ENCODE results near the gene APOL3. TPM values are rescaled to one million over a fixed set of nuclear protein-coding genes. Genes with fewer than 3 reads are reported as not detected.

APOL3 gene
- total and polyA plus RNA-seq, 12 donors: 8.9 to 123 (median 29.0) TPM

DNA sequence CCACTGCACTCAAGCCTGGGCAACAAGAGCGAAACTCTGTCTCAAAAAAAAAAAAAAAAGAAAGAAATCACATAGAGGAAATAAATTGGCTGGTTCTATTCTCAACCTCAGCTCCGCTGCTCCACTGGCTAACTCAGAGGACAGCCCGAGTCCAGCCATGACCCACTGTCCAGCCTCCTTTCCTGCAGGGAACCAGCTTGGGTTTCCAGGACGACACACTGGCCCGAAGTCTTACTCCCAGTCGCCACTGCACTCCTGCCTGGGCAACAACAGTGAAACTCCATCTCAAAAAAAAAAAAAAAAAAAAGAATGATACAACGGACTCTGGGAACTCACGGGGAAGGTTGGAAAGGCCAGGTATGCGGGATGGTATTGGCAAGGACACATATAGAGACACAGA lies 31.5 kb downstream of the APOL3 start:
- no peak for TF ChIP-seq POLR2A (IDR thresholded peaks at IDR 0.05)
- TF ChIP-seq, protein P1, sequence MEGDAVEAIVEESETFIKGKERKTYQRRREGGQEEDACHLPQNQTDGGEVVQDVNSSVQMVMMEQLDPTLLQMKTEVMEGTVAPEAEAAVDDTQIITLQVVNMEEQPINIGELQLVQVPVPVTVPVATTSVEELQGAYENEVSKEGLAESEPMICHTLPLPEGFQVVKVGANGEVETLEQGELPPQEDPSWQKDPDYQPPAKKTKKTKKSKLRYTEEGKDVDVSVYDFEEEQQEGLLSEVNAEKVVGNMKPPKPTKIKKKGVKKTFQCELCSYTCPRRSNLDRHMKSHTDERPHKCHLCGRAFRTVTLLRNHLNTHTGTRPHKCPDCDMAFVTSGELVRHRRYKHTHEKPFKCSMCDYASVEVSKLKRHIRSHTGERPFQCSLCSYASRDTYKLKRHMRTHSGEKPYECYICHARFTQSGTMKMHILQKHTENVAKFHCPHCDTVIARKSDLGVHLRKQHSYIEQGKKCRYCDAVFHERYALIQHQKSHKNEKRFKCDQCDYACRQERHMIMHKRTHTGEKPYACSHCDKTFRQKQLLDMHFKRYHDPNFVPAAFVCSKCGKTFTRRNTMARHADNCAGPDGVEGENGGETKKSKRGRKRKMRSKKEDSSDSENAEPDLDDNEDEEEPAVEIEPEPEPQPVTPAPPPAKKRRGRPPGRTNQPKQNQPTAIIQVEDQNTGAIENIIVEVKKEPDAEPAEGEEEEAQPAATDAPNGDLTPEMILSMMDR (IDR thresholded peaks at IDR 0.05): no peak
- 86 to 93% (median 90%) methylated on average over 8 to 9 of the region's 9 CpGs for WGBS, 4 donors
- no peaks in the 10 kb centered on the region for H3K9me3 ChIP-seq (replicated peaks in 1 of 3)
- H3K36me3 ChIP-seq (replicated peaks in 1 of 2): no peaks in the 10 kb centered on the region
- H3K27me3 ChIP-seq: no peaks in the 10 kb centered on the region
- no peak for DNase-seq
- no peaks in the 10 kb centered on the region for H3K4me1 ChIP-seq (replicated peaks in 1 of 2)
- H3K4me3 ChIP-seq: no peak overlapping the region
- intact Hi-C loops (cut with DNase I): loop anchor here (10.0 kb wide), 3 partner anchors 64 to 504 kb away; no protein-coding TSS in a partner anchor
- H3K27ac ChIP-seq: no peak overlapping the region

DNA sequence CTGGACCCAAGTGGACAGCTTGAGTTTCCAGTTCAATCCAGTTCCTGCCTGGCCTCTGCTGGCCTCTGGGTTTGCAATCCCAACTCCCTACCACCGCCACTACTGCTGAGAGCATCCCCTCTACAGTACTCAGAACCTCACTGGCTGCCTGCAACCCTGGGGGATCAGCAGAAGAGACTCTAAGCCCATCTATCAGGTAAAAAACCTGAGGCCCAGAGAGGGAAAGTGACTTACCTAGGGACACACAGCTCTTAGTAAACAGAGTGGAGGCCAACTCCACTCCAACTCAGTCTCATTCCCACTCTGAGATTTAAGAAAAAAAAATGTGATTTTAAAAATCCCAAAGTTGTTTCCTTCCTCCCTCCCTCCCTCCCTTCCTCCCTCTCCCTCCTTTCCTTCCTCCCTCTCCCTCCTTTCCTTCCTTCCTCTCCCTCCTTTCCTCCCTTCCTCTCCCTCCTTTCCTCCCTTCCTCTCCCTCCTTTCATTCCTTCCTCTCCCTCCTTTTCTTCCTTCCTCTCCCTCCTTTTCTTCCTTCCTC lies 34.5 kb downstream of the APOL3 start:
- Histone ChIP-seq H3K27me3 (no peaks in the 10 kb centered on the region), H3K4me3 (no peak overlapping the region), H3K27ac (no peak overlapping the region), H3K4me1 (replicated peaks in 1 of 2) (peaks cover 0 to 4% of the 10 kb centered on the region in 2 donors), H3K9me3 (replicated peaks in 1 of 3) (no peaks in the 10 kb centered on the region), H3K36me3 (replicated peaks in 1 of 2) (no peaks in the 10 kb centered on the region)
- 83 to 95% (median 92%) methylated on average over 1 of the region's 1 CpG for WGBS, 4 donors
- no peak for DNase-seq
- TF ChIP-seq, protein P1 (IDR thresholded peaks at IDR 0.05): no peak
- TF ChIP-seq POLR2A (IDR thresholded peaks at IDR 0.05): no peak
- intact Hi-C loops (cut with DNase I): loop anchor here (2.0 to 10.0 kb wide), 4 partner anchors 61 to 501 kb away; no protein-coding TSS in a partner anchor

DNA sequence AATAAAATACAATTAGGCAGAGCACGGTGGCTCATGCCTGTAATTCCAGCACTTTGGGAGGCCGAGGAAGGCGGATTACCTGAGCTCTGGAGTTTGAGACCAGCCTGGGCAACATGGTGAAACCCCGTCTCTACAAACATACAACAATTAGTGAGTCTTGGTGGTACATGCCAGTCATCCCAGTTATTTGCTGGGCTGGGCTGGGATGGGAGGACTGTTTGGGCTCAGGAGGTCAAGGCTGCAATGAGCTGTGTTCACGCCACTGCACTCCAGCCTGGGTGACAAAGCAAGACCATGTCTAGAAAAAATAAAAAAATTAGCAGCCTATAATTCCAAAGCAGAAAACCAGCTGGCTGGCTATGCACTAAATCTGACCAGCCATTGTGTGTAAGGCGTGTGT lies 35.1 kb downstream of the APOL3 start:
- intact Hi-C loops (cut with DNase I): loop anchor here (2.0 to 10.0 kb wide), 4 partner anchors 61 to 501 kb away; no protein-coding TSS in a partner anchor
- Histone ChIP-seq H3K36me3 (replicated peaks in 1 of 2) (no peaks in the 10 kb centered on the region), H3K4me1 (replicated peaks in 1 of 2) (peaks cover 0 to 4% of the 10 kb centered on the region in 2 donors), H3K27ac (no peak overlapping the region), H3K27me3 (no peaks in the 10 kb centered on the region), H3K9me3 (replicated peaks in 1 of 3) (no peaks in the 10 kb centered on the region), H3K4me3 (no peak overlapping the region)
- TF ChIP-seq POLR2A (IDR thresholded peaks at IDR 0.05): no peak
- no peak for DNase-seq
- WGBS, 4 donors: 78 to 82% (median 80%) methylated on average over 6 of the region's 6 CpGs

DNA sequence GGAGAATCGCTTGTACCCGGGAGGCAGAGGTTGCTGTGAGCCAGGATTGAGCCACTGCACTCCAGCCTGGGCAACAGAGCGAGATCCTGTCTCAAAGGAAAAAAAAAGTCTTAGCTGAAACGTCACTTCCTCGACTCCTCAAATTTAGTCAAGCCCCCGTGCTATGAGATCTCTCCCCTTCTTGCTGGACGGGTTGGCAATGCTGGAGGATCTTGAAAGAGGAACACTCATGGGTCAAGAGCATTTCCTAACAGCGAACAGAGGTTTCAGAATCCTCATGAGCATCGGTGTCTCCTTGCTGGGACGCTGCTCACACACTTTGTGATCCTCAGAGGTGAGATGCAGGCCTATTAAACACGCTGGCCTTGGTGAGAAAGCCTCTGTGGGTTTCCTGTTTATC lies 35.9 kb downstream of the APOL3 start:
- Histone ChIP-seq H3K36me3 (replicated peaks in 1 of 2) (no peaks in the 10 kb centered on the region), H3K4me1 (replicated peaks in 1 of 2) (peaks cover 0 to 4% of the 10 kb centered on the region in 2 donors), H3K27me3 (no peaks in the 10 kb centered on the region), H3K27ac (no peak overlapping the region), H3K4me3 (no peak overlapping the region), H3K9me3 (replicated peaks in 1 of 3) (no peaks in the 10 kb centered on the region)
- no peak for TF ChIP-seq POLR2A (IDR thresholded peaks at IDR 0.05)
- TF ChIP-seq, protein P1 (IDR thresholded peaks at IDR 0.05): no peak
- intact Hi-C loops (cut with DNase I): loop anchor here (2.0 to 10.0 kb wide), 5 partner anchors 60 to 500 kb away; no protein-coding TSS in a partner anchor
- 53 to 69% (median 64%) methylated on average over 11 of the region's 11 CpGs for WGBS, 4 donors
- no peak for DNase-seq

Data from adrenal gland (tissue), 12 donors.